Measurements from ENCODE around the gene CAT.

The CAT gene

GRCh38 chr11:34459507-34460162 lies 20.9 kb downstream of the CAT start:
- no peak for DNase-seq (ENCODE audit: low read depth in 2 of 2)

GRCh38 chr11:34460278-34460677 lies 21.5 kb downstream of the CAT start:
- no peak for DNase-seq (ENCODE audit: low read depth in 2 of 2)

GRCh38 chr11:34461215-34461614 lies 22.5 kb downstream of the CAT start:
- no peak for DNase-seq (ENCODE audit: low read depth in 2 of 2)

GRCh38 chr11:34464591-34465051 lies 25.9 kb downstream of the CAT start:
- no peak for DNase-seq (ENCODE audit: low read depth in 2 of 2)

GRCh38 chr11:34466802-34467488 lies 28.2 kb downstream of the CAT start:
- DNase-seq (ENCODE audit: low read depth in 2 of 2), result no peak

- peak; percentile 5 for DNase-seq (ENCODE audit: low read depth in 2 of 2)
Observed at GRCh38 chr11:34468209-34468841, 29.6 kb downstream of the CAT start.

GRCh38 chr11:34473603-34474169 lies 35.0 kb downstream of the CAT start:
- no peak for DNase-seq (ENCODE audit: low read depth in 2 of 2)

- DNase-seq (ENCODE audit: low read depth in 2 of 2), result no peak
Observed at GRCh38 chr11:34475656-34476055, 36.9 kb downstream of the CAT start.

GRCh38 chr11:34476849-34477248 lies 38.1 kb downstream of the CAT start:
- no peak for DNase-seq (ENCODE audit: low read depth in 2 of 2)

- no peak for DNase-seq (ENCODE audit: low read depth in 2 of 2)
Observed at GRCh38 chr11:34478845-34479663, 40.3 kb downstream of the CAT start.

- DNase-seq (ENCODE audit: low read depth in 2 of 2), result no peak
Observed at GRCh38 chr11:34480314-34480713, 41.6 kb downstream of the CAT start.

- no peak for DNase-seq (ENCODE audit: low read depth in 2 of 2)
Observed at GRCh38 chr11:34481307-34481706, 42.6 kb downstream of the CAT start.

GRCh38 chr11:34483106-34483874 lies 44.6 kb downstream of the CAT start:
- no peak for DNase-seq (ENCODE audit: low read depth in 2 of 2)

GRCh38 chr11:34487430-34487829 lies 48.7 kb downstream of the CAT start:
- DNase-seq (ENCODE audit: low read depth in 2 of 2), result no peak

- no peak for DNase-seq (ENCODE audit: low read depth in 2 of 2)
Observed at GRCh38 chr11:34488855-34489557, 50.3 kb downstream of the CAT start.

GRCh38 chr11:34490304-34490703 lies 51.6 kb downstream of the CAT start:
- DNase-seq (ENCODE audit: low read depth in 2 of 2), result no peak

GRCh38 chr11:34492806-34493414 lies 54.2 kb downstream of the CAT start:
- peak; percentile 12 to 15 for DNase-seq (ENCODE audit: low read depth in 2 of 2)

GRCh38 chr11:34493468-34493867 lies 54.7 kb downstream of the CAT start:
- no peak for DNase-seq (ENCODE audit: low read depth in 2 of 2)

GRCh38 chr11:34493926-34494595 lies 55.3 kb downstream of the CAT start:
- no peak for DNase-seq (ENCODE audit: low read depth in 2 of 2)

Data from stimulated activated CD4-positive, alpha-beta T cell treated with anti-CD3 and anti-CD28 coated beads, Interleukin-1b, Interleukin-23, amount 100 ng/mL, for 4 hours (primary cell).